K562 (cell line): ENCODE results near the gene KLK15. TPM values are rescaled to one million over a fixed set of nuclear protein-coding genes. Genes with fewer than 3 reads are reported as not detected.

Experiments used
- BRD9 ChIP-seq: fragments of 450-650 bp; IDR thresholded peaks from 2 replicates; pipeline ENCODE4 v1.6.1; 2018; ENCODE audit warnings: low read depth; ENCODE audit not compliant: partially characterized antibody
- EGR1 ChIP-seq: fragments of 450-650 bp; conservative IDR thresholded peaks from 2 replicates; pipeline ENCODE4 v1.6.1; 2017; ENCODE audit warnings: mild to moderate bottlenecking
- EP300 ChIP-seq: IDR thresholded peaks from 2 replicates; pipeline ENCODE4 v1.6.1; 2012; ENCODE audit warnings: low read length, improper control_type of control experiment
- ERF ChIP-seq: fragments of 450-650 bp; formaldehyde crosslinking; IDR thresholded peaks from 2 replicates; pipeline ENCODE4 v1.4.0; 2020; ENCODE audit warnings: mild to moderate bottlenecking, mixed read lengths
- FOXJ3 ChIP-seq: sonication (generic); formaldehyde crosslinking; IDR thresholded peaks from 2 replicates; pipeline ENCODE4 v1.4.0; 2020; ENCODE audit warnings: mild to moderate bottlenecking, missing genetic modification reagents
- HDAC8 ChIP-seq: fragments of 450-650 bp; IDR thresholded peaks from 2 replicates; pipeline ENCODE4 v1.6.1; 2016; ENCODE audit warnings: mild to moderate bottlenecking, missing genetic modification characterization, moderate library complexity, missing compliant biosample characterization
- JUNB ChIP-seq: fragments of 450-650 bp; formaldehyde crosslinking; conservative IDR thresholded peaks from 2 replicates; pipeline ENCODE4 v1.4.0; 2020; ENCODE audit warnings: mild to moderate bottlenecking
- MTA3 ChIP-seq: fragments of 450-650 bp; formaldehyde crosslinking; IDR thresholded peaks from 2 replicates; pipeline ENCODE4 v1.6.1; 2017; ENCODE audit warnings: mild to moderate bottlenecking, borderline replicate concordance
- MYBL2 ChIP-seq, 2 experiments: fragments of 450-650 bp in 1 of 2; sonication (generic) in 1 of 2; formaldehyde crosslinking in 1 of 2; IDR thresholded peaks; 2 replicates each; pipeline versions ENCODE4 v1.6.1 to v1.8.1; 2017 to 2022; ENCODE audit warnings: borderline replicate concordance in 1 of 2, inconsistent platforms in 1 of 2, low read depth in 1 of 2, mild to moderate bottlenecking in 1 of 2, missing genetic modification reagents in 1 of 2, moderate library complexity in 1 of 2
- NEUROD1 ChIP-seq: fragments of 150-350 bp; IDR thresholded peaks from 2 replicates; pipeline ENCODE4 v1.6.1; 2014; ENCODE audit warnings: borderline replicate concordance, low read length, low read depth; ENCODE audit not compliant: partially characterized antibody
- PPARD ChIP-seq: fragments of 250-450 bp; sonication (Bioruptor Pico); IDR thresholded peaks from 2 replicates; pipeline ENCODE4 v1.8.0; 2022; ENCODE audit warnings: inconsistent platforms, mild to moderate bottlenecking, moderate library complexity
- ZC3H4 ChIP-seq: sonication (generic); formaldehyde crosslinking; IDR thresholded peaks from 2 replicates; pipeline ENCODE4 v1.9.0; 2021; ENCODE audit warnings: missing genetic modification reagents, borderline replicate concordance
- ZNF121 ChIP-seq: sonication (generic); formaldehyde crosslinking; conservative IDR thresholded peaks from 2 replicates; pipeline ENCODE4 v1.8.0; 2022; ENCODE audit warnings: missing genetic modification reagents
- ZNF165 ChIP-seq: fragments of 250-450 bp; sonication (Bioruptor Pico); IDR thresholded peaks from 2 replicates; pipeline ENCODE4 v1.4.0; 2020; ENCODE audit warnings: borderline replicate concordance
- ZNF232 ChIP-seq: sonication (generic); formaldehyde crosslinking; IDR thresholded peaks from 2 replicates; pipeline ENCODE4 v1.8.0; 2022; ENCODE audit warnings: mild to moderate bottlenecking, missing genetic modification reagents
- ZNF668 ChIP-seq: fragments of 250-450 bp; sonication (Bioruptor Pico); IDR thresholded peaks from 2 replicates; pipeline ENCODE4 v1.8.0; 2022; ENCODE audit warnings: mild to moderate bottlenecking, inconsistent platforms
- polyA plus RNA-seq, 8 experiments: library from polyadenylated mRNA; depleted of rRNA in 4 of 8; stranded (reverse) in 5 of 8; unstranded in 3 of 8; fragments of >200 nt; fragmentation: Nextera tagmentation in 2 of 8; fragmentation: Illumina TruSeq in 1 of 8; extraction: Ambion mirVana in 2 of 8; extraction: Trizol in 1 of 8; gene quantifications; 2 replicates each; pipeline versions ENCODE4 v1.2.1 to v1.2.3, GENCODE V29; 2011 to 2014; ENCODE audit warnings: inconsistent platforms in 1 of 8, missing spikeins in 1 of 8
- total RNA-seq, 7 experiments: library from RNA; depleted of rRNA in 6 of 7; stranded (reverse); fragments of >200 nt in 6 of 7; fragmentation: Illumina TruSeq in 2 of 7; extraction: Trizol in 2 of 7; gene quantifications; 2 replicates each; pipeline versions ENCODE4 v1.2.1 to v1.2.3, GENCODE V29; 2011 to 2021; ENCODE audit warnings: low replicate concordance in 1 of 7
- TF ChIP-seq, protein P1 (sequence below): sonication (generic); formaldehyde crosslinking; IDR thresholded peaks from 2 replicates; pipeline ENCODE4 v1.8.0; 2022; ENCODE audit warnings: mild to moderate bottlenecking, missing genetic modification reagents
- TF ChIP-seq, protein P2 (sequence below): fragments of 250-450 bp; sonication (Bioruptor Pico); IDR thresholded peaks from 2 replicates; pipeline ENCODE4 v1.9.0; 2021; ENCODE audit warnings: mild to moderate bottlenecking, inconsistent platforms
- TF ChIP-seq, protein P3 (sequence below): fragments of 200-800 bp; sonication (Bioruptor generic); IDR thresholded peaks from 2 replicates; pipeline ENCODE4 v1.6.1; 2017; ENCODE audit warnings: missing genetic modification characterization, missing compliant biosample characterization

Gene KLK15
- total and polyA plus RNA-seq, 9 of the 15 experiments (the other 6 are each of a cell fraction or from before 2014, with no cell fraction given) = not detected

DNA sequence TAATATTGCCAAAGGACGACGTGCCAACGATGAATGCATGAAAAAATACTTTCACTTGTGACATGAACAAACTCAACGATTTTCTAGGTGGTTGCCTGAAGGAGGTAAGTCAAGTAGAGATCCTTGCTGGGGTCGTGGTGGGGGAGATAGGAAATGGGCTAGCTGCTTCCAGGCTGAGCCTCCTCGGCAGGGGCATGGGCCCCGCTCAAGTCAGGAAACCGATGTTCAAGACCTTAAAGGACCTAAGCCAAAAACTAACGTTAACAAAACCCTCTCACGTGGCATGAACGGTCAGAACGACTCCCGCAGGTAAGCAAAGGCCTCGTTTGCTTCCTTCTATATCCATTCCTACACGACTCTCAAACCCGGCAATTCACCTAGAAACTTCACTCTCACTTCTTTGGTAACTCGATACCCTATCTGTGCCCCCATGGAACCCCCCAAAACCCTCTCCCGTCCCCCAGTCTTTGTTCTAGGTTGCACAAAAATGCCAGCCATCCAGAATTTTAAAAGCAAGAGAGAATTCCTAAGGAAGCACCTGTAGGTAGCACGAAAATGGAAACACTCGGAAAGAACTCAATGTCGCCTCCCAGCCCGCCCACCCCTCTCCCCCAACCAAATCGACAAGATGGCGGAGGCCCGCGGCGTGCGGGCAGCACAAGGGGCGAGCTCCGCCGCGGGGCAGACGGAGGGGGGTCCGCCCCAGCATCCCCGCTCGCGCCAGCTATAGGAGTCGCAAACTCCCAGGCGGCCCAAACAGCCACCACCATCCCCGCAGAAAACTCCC is 29.5 kb downstream of the KLK15 start (continued):
- TF ChIP-seq, protein P1, sequence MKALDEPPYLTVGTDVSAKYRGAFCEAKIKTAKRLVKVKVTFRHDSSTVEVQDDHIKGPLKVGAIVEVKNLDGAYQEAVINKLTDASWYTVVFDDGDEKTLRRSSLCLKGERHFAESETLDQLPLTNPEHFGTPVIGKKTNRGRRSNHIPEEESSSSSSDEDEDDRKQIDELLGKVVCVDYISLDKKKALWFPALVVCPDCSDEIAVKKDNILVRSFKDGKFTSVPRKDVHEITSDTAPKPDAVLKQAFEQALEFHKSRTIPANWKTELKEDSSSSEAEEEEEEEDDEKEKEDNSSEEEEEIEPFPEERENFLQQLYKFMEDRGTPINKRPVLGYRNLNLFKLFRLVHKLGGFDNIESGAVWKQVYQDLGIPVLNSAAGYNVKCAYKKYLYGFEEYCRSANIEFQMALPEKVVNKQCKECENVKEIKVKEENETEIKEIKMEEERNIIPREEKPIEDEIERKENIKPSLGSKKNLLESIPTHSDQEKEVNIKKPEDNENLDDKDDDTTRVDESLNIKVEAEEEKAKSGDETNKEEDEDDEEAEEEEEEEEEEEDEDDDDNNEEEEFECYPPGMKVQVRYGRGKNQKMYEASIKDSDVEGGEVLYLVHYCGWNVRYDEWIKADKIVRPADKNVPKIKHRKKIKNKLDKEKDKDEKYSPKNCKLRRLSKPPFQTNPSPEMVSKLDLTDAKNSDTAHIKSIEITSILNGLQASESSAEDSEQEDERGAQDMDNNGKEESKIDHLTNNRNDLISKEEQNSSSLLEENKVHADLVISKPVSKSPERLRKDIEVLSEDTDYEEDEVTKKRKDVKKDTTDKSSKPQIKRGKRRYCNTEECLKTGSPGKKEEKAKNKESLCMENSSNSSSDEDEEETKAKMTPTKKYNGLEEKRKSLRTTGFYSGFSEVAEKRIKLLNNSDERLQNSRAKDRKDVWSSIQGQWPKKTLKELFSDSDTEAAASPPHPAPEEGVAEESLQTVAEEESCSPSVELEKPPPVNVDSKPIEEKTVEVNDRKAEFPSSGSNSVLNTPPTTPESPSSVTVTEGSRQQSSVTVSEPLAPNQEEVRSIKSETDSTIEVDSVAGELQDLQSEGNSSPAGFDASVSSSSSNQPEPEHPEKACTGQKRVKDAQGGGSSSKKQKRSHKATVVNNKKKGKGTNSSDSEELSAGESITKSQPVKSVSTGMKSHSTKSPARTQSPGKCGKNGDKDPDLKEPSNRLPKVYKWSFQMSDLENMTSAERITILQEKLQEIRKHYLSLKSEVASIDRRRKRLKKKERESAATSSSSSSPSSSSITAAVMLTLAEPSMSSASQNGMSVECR (CRISPR knock-in tag) = no peak
- TF ChIP-seq HDAC8 (tag) (no peak), ZC3H4 (CRISPR knock-in tag) (0 out of 2 replicates have a peak, but pooled peaks have one; percentile 59), ZNF121 (no peak), NEUROD1 (no peak), MYBL2 (IDR thresholded peaks at IDR 0.05; ENCODE audit: low read depth) (no peak), MYBL2 (CRISPR knock-in tag; IDR thresholded peaks at IDR 0.05; ENCODE audit: borderline replicate concordance) (no peak), JUNB (CRISPR knock-in tag) (no peak), ZNF668 (CRISPR knock-in tag) (no peak), FOXJ3 (CRISPR knock-in tag) (no peak), EP300 (no peak), ZNF232 (no peak), ERF (CRISPR knock-in tag) (no peak), EGR1 (no peak), MTA3 (no peak), PPARD (no peak), ZNF165 (CRISPR knock-in tag) (no peak), BRD9 (no peak)
- TF ChIP-seq, protein P2, sequence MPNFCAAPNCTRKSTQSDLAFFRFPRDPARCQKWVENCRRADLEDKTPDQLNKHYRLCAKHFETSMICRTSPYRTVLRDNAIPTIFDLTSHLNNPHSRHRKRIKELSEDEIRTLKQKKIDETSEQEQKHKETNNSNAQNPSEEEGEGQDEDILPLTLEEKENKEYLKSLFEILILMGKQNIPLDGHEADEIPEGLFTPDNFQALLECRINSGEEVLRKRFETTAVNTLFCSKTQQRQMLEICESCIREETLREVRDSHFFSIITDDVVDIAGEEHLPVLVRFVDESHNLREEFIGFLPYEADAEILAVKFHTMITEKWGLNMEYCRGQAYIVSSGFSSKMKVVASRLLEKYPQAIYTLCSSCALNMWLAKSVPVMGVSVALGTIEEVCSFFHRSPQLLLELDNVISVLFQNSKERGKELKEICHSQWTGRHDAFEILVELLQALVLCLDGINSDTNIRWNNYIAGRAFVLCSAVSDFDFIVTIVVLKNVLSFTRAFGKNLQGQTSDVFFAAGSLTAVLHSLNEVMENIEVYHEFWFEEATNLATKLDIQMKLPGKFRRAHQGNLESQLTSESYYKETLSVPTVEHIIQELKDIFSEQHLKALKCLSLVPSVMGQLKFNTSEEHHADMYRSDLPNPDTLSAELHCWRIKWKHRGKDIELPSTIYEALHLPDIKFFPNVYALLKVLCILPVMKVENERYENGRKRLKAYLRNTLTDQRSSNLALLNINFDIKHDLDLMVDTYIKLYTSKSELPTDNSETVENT (CRISPR knock-in tag) = no peak
- TF ChIP-seq, protein P3, sequence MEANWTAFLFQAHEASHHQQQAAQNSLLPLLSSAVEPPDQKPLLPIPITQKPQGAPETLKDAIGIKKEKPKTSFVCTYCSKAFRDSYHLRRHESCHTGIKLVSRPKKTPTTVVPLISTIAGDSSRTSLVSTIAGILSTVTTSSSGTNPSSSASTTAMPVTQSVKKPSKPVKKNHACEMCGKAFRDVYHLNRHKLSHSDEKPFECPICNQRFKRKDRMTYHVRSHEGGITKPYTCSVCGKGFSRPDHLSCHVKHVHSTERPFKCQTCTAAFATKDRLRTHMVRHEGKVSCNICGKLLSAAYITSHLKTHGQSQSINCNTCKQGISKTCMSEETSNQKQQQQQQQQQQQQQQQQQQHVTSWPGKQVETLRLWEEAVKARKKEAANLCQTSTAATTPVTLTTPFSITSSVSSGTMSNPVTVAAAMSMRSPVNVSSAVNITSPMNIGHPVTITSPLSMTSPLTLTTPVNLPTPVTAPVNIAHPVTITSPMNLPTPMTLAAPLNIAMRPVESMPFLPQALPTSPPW (CRISPR knock-in tag) = 0 out of 2 replicates have a peak, but pooled peaks have one; percentile 4
